ENCODE results near the gene PDZD2.
"Not testable (repeated sequence)": the region's sequence is repeated elsewhere in the genome, so short reads cannot be mapped to it uniquely, and the experiment has no call there.

Gene PDZD2

GRCh38 chr5:31691408-31691807 is 52.5 kb downstream of the PDZD2 start:
- DNase-seq (ENCODE audit: low spot score): not testable (repeated sequence)

GRCh38 chr5:31692561-31693221 is 53.8 kb downstream of the PDZD2 start:
- no peak for DNase-seq (ENCODE audit: low spot score)

- DNase-seq (ENCODE audit: low spot score): no peak
These were observed 59.7 kb downstream of the PDZD2 start for GRCh38 chr5:31698673-31699072.

GRCh38 chr5:31701642-31702299 is 62.8 kb downstream of the PDZD2 start:
- no peak for DNase-seq (ENCODE audit: low spot score)

- DNase-seq (ENCODE audit: low spot score): no peak
These were observed 63.8 kb downstream of the PDZD2 start for GRCh38 chr5:31702712-31703111.

GRCh38 chr5:31703757-31704156 is 64.8 kb downstream of the PDZD2 start:
- DNase-seq (ENCODE audit: low spot score): no peak

- no peak for DNase-seq (ENCODE audit: low spot score)
These were observed 67.3 kb downstream of the PDZD2 start for GRCh38 chr5:31706186-31706585.

- DNase-seq (ENCODE audit: low spot score): no peak
These were observed 68.4 kb downstream of the PDZD2 start for GRCh38 chr5:31707329-31707728.

GRCh38 chr5:31708089-31708488 is 69.2 kb downstream of the PDZD2 start:
- no peak for DNase-seq (ENCODE audit: low spot score)

- no peak for DNase-seq (ENCODE audit: low spot score)
These were observed 72.4 kb downstream of the PDZD2 start for GRCh38 chr5:31711363-31711762.

GRCh38 chr5:31711935-31712592 is 73.1 kb downstream of the PDZD2 start:
- DNase-seq (ENCODE audit: low spot score): no peak

- no peak for DNase-seq (ENCODE audit: low spot score)
These were observed 78.6 kb downstream of the PDZD2 start for GRCh38 chr5:31717561-31717960.

- no peak for DNase-seq (ENCODE audit: low spot score)
These were observed 81.1 kb downstream of the PDZD2 start for GRCh38 chr5:31720004-31720403.

GRCh38 chr5:31720811-31721345 is 81.9 kb downstream of the PDZD2 start:
- DNase-seq (ENCODE audit: low spot score): no peak

GRCh38 chr5:31722111-31722510 is 83.2 kb downstream of the PDZD2 start:
- DNase-seq (ENCODE audit: low spot score): no peak

- no peak for DNase-seq (ENCODE audit: low spot score)
These were observed 87.1 kb downstream of the PDZD2 start for GRCh38 chr5:31725996-31726395.

- DNase-seq (ENCODE audit: low spot score): no peak
These were observed 88.0 kb downstream of the PDZD2 start for GRCh38 chr5:31726952-31727351.

GRCh38 chr5:31728039-31728438 is 89.1 kb downstream of the PDZD2 start:
- no peak for DNase-seq (ENCODE audit: low spot score)

- not testable (repeated sequence) for DNase-seq (ENCODE audit: low spot score)
These were observed 89.9 kb downstream of the PDZD2 start for GRCh38 chr5:31728806-31729205.

- DNase-seq (ENCODE audit: low spot score): no peak
These were observed 91.2 kb downstream of the PDZD2 start for GRCh38 chr5:31730139-31730538.

GRCh38 chr5:31731016-31731415 is 92.1 kb downstream of the PDZD2 start:
- DNase-seq (ENCODE audit: low spot score): no peak

GRCh38 chr5:31731710-31732301 is 92.9 kb downstream of the PDZD2 start:
- DNase-seq (ENCODE audit: low spot score): no peak

- DNase-seq (ENCODE audit: low spot score): not testable (repeated sequence)
These were observed 93.9 kb downstream of the PDZD2 start for GRCh38 chr5:31732821-31733220.

All from RKO (cell line).